ENCODE results near the gene GPS1. TPM values are rescaled to one million over a fixed set of nuclear protein-coding genes. Genes with fewer than 3 reads are reported as not detected.
A peak's percentile ranks its signal among the peaks of the same experiment; 100 is the strongest.

Gene GPS1
- total RNA-seq, 2 experiments from 2014 or later, result 94.2 to 103 TPM

- DNase-seq, result no peak
- Mint-ChIP-seq H3K9me3 (no peaks in the 10 kb centered on the region), H3K4me3 (peak overlapping the region; percentile 89), H3K27ac (peak overlapping the region; percentile 95), H3K27me3 (no peaks in the 10 kb centered on the region), H3K4me1 (peaks cover 24% of the 10 kb centered on the region), H3K36me3 (no peaks in the 10 kb centered on the region)
These were observed 53.8 kb downstream of the GPS1 start for GRCh38 chr17:82105417-82105881.

- no peaks in the 10 kb centered on the region for H3K9me3 Mint-ChIP-seq
- no peaks in the 10 kb centered on the region for H3K36me3 Mint-ChIP-seq
- peak overlapping the region; percentile 89 for H3K4me3 Mint-ChIP-seq
- no peaks in the 10 kb centered on the region for H3K27me3 Mint-ChIP-seq
- peak; percentile 70 for DNase-seq
- H3K27ac Mint-ChIP-seq, result peak overlapping the region; percentile 95
- peaks cover 28% of the 10 kb centered on the region for H3K4me1 Mint-ChIP-seq
These were observed 54.4 kb downstream of the GPS1 start for GRCh38 chr17:82105882-82106687.

- no peaks in the 10 kb centered on the region for H3K36me3 Mint-ChIP-seq
- no peak for DNase-seq
These were observed 55.1 kb downstream of the GPS1 start for GRCh38 chr17:82106688-82107305.

More at GRCh38 chr17:82106688-82107305, 55.1 kb downstream of the GPS1 start:
- peak overlapping the region; percentile 95 for H3K27ac Mint-ChIP-seq
- peaks cover 28% of the 10 kb centered on the region for H3K4me1 Mint-ChIP-seq
- peak overlapping the region; percentile 89 for H3K4me3 Mint-ChIP-seq
- no peaks in the 10 kb centered on the region for H3K27me3 Mint-ChIP-seq
- no peaks in the 10 kb centered on the region for H3K9me3 Mint-ChIP-seq

Other genes with a start within 250 kb of the GPS1 start
- gene GCGR, start 247.7 kb upstream of the GPS1 start, total RNA-seq, result not detected
- gene MCRIP1, start 218.6 kb upstream of the GPS1 start, total RNA-seq, result 10 to 100 TPM; 45.4 to 48.4 TPM
- gene PPP1R27, start 216.8 kb upstream of the GPS1 start, total RNA-seq, result not detected
- 100 to 1,000 TPM; 395 to 405 TPM for gene P4HB, start 191.4 kb upstream of the GPS1 start, total RNA-seq
- gene ARHGDIA, start 180.6 kb upstream of the GPS1 start, total RNA-seq, result 100 to 1,000 TPM; 556 to 594 TPM
- gene ALYREF, start 160.3 kb upstream of the GPS1 start, total RNA-seq, result 100 to 1,000 TPM; 306 to 311 TPM
- 100 to 1,000 TPM; 119 to 126 TPM for gene ANAPC11, start 160.2 kb upstream of the GPS1 start, total RNA-seq
- under 1 TPM in 1 of 2 experiments, not detected in 1; 0.47 TPM for gene NPB, start 149.7 kb upstream of the GPS1 start, total RNA-seq
- 10 to 100 TPM; 20.8 to 21.4 TPM for gene PCYT2, start 140.5 kb upstream of the GPS1 start, total RNA-seq
- 10 to 100 TPM; 27.3 to 30.1 TPM for gene SIRT7, start 133.7 kb upstream of the GPS1 start, total RNA-seq
- gene MAFG, start 124.2 kb upstream of the GPS1 start, total RNA-seq, result 10 to 100 TPM; 18.4 to 19.2 TPM
- gene PYCR1, start 114.6 kb upstream of the GPS1 start, total RNA-seq, result 100 to 1,000 TPM; 158 to 169 TPM
- gene MYADML2, start 104.7 kb upstream of the GPS1 start, total RNA-seq, result not detected
- gene NOTUM, start 90.7 kb upstream of the GPS1 start, total RNA-seq, result under 1 TPM; 0.19 to 0.36 TPM
- 10 to 100 TPM; 21.7 to 22.5 TPM for gene ASPSCR1, start 74.3 kb upstream of the GPS1 start, total RNA-seq
- 100 to 1,000 TPM; 119 to 131 TPM for gene CENPX, start 29.0 kb upstream of the GPS1 start, total RNA-seq
- gene LRRC45, start 28.6 kb upstream of the GPS1 start, total RNA-seq, result 10 to 100 TPM; 16.5 to 17.3 TPM
- 1 to 10 TPM; 4.7 to 5.1 TPM for gene RAC3, start 20.2 kb upstream of the GPS1 start, total RNA-seq
- 100 to 1,000 TPM in 1 of 2 experiments, 10 to 100 TPM in 1; 93.3 to 104 TPM for gene DCXR, start 14.2 kb upstream of the GPS1 start, total RNA-seq
- 10 to 100 TPM; 13.9 to 14.5 TPM for gene RFNG, start 87 bp upstream of the GPS1 start, total RNA-seq
- gene DUS1L, start 13.9 kb downstream of the GPS1 start, total RNA-seq, result 100 to 1,000 TPM; 175 to 190 TPM
- gene FASN, start 46.3 kb downstream of the GPS1 start, total RNA-seq, result 100 to 1,000 TPM; 282 to 287 TPM
- gene CCDC57, start 160.9 kb downstream of the GPS1 start, total RNA-seq, result 10 to 100 TPM; 59.5 to 65.1 TPM
- gene SLC16A3, start 177.1 kb downstream of the GPS1 start, total RNA-seq, result 10 to 100 TPM; 75.8 to 79.3 TPM
- 100 to 1,000 TPM; 110 to 115 TPM for gene CSNK1D, start 221.8 kb downstream of the GPS1 start, total RNA-seq